ENCODE results near the gene S100P. TPM values are rescaled to one million over a fixed set of nuclear protein-coding genes. Genes with fewer than 3 reads are reported as not detected.
"Not testable (repeated sequence)": the region's sequence is repeated elsewhere in the genome, so short reads cannot be mapped to it uniquely, and the experiment has no call there.

Gene S100P
- total and polyA plus RNA-seq, 2 experiments from 2014 or later, result 0.80 TPM; not detected in 1

DNA sequence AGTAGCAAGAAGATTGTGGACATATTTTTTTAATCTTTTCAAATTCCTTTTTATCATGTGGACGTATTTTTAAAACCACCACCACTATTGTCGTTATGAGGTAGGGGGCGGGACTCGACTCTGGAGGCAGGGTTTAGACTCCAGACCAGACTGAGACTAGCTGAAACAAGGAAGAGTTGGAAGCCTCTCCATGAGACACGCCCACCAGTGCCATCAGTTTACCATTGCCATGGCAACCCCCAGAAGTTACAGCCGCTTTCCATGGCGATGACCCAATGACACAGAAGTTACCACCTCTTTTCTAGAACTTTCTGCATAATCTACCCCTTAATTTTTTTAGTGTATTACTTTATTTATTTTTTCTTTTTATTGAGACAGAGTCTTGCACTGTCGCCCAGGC, 44.5 kb upstream of the S100P start:
- H2AFZ ChIP-seq, result no peak overlapping the region
- no peak overlapping the region for H3K4me3 ChIP-seq
- H3K36me3 ChIP-seq (ENCODE audit: low read depth), result no peaks in the 10 kb centered on the region
- in situ Hi-C loops (cut with MboI), result no loop called here
- 0 out of 2 replicates have a peak, but pooled peaks cover 4% of the 10 kb centered on the region for H3F3A ChIP-seq (ENCODE audit: insufficient read depth)
- no peaks in the 10 kb centered on the region for H4K20me1 ChIP-seq (ENCODE audit: insufficient read depth)
- H3K79me2 ChIP-seq (ENCODE audit: insufficient read depth), result peaks cover 7% of the 10 kb centered on the region
- DNase-seq, result no peak
- no peak overlapping the region for H3K4me2 ChIP-seq (ENCODE audit: unreplicated experiment)
- H3K9me3 ChIP-seq (ENCODE audit: low read depth), result no peaks in the 10 kb centered on the region
- H3K4me1 ChIP-seq (ENCODE audit: insufficient read depth), result no peaks in the 10 kb centered on the region
- WGBS, 2 experiments (ENCODE audit: low coverage in 1 of 2, low lambda C conversion rate in 2 of 2, missing lambda C conversion rate in 2 of 2), result 71 to 74% methylated on average over 8 of the region's 8 CpGs
- TF ChIP-seq EZH2phosphoT487 (IDR thresholded peaks at IDR 0.05; ENCODE audit: insufficient read depth, low read depth) (no peak), EZH2 (IDR thresholded peaks at IDR 0.05; ENCODE audit: insufficient read depth, poor library complexity, severe bottlenecking) (no peak)
- no peaks in the 10 kb centered on the region for H3K9me2 ChIP-seq (ENCODE audit: insufficient read depth)
- no peak overlapping the region for H3K27ac ChIP-seq
- no peak overlapping the region for H3K9ac ChIP-seq
- no peaks in the 10 kb centered on the region for H3K27me3 ChIP-seq (replicated peaks; ENCODE audit: insufficient read depth)

GRCh38 chr4:6654211-6654610, 39.5 kb upstream of the S100P start:
- H3K27ac ChIP-seq; H3F3A ChIP-seq (ENCODE audit: insufficient read depth); H3K36me3 ChIP-seq (ENCODE audit: low read depth); H3K9me3 ChIP-seq (ENCODE audit: low read depth); in situ Hi-C loops (cut with MboI); H3K4me1 ChIP-seq (ENCODE audit: insufficient read depth); H2AFZ ChIP-seq; H4K20me1 ChIP-seq (ENCODE audit: insufficient read depth); H3K9me2 ChIP-seq (ENCODE audit: insufficient read depth); H3K4me2 ChIP-seq (ENCODE audit: unreplicated experiment); H3K9ac ChIP-seq; H3K79me2 ChIP-seq (ENCODE audit: insufficient read depth); DNase-seq; H3K4me3 ChIP-seq; H3K27me3 ChIP-seq (replicated peaks; ENCODE audit: insufficient read depth): not testable (repeated sequence)
- 31 to 41% methylated on average over 2 to 3 of the region's 3 CpGs for WGBS, 2 experiments (ENCODE audit: low coverage in 1 of 2, low lambda C conversion rate in 2 of 2, missing lambda C conversion rate in 2 of 2)

DNA sequence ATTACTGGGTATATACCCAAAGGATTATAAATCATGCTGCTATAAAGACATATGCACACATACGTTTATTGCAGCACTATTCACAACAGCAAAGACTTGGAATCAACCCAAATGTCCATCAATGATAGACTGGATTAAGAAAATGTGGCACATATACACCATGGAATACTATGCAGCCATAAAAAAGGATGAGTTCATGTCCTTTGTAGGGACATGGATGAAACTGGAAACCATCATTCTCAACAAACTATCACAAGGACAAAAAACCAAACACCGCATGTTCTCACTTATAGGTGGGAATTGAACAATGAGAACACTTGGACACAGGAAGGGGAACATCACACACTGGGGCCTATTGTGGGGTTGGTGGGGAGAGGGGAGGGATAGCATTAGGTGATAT, 38.4 kb upstream of the S100P start:
- H3K9me2 ChIP-seq (ENCODE audit: insufficient read depth); H2AFZ ChIP-seq; H3K27ac ChIP-seq; H3K4me2 ChIP-seq (ENCODE audit: unreplicated experiment); in situ Hi-C loops (cut with MboI); H3F3A ChIP-seq (ENCODE audit: insufficient read depth); H3K27me3 ChIP-seq (replicated peaks; ENCODE audit: insufficient read depth); H3K36me3 ChIP-seq (ENCODE audit: low read depth); H3K9ac ChIP-seq; H3K9me3 ChIP-seq (ENCODE audit: low read depth); DNase-seq; H3K79me2 ChIP-seq (ENCODE audit: insufficient read depth); H4K20me1 ChIP-seq (ENCODE audit: insufficient read depth); H3K4me3 ChIP-seq; H3K4me1 ChIP-seq (ENCODE audit: insufficient read depth): not testable (repeated sequence)
- WGBS, 2 experiments (ENCODE audit: low coverage in 1 of 2, low lambda C conversion rate in 2 of 2, missing lambda C conversion rate in 2 of 2), result 74 to 89% methylated on average over 2 of the region's 2 CpGs

- in situ Hi-C loops (cut with MboI), result no loop called here
- H3K4me2 ChIP-seq (ENCODE audit: unreplicated experiment), result no peak overlapping the region
- H3K9me2 ChIP-seq (ENCODE audit: insufficient read depth), result no peaks in the 10 kb centered on the region
- no peak for DNase-seq
- H3K9ac ChIP-seq, result no peak overlapping the region
- H4K20me1 ChIP-seq (ENCODE audit: insufficient read depth), result no peaks in the 10 kb centered on the region
- H3K4me3 ChIP-seq, result no peak overlapping the region
- no peaks in the 10 kb centered on the region for H3K79me2 ChIP-seq (ENCODE audit: insufficient read depth)
- no peaks in the 10 kb centered on the region for H3K27me3 ChIP-seq (replicated peaks; ENCODE audit: insufficient read depth)
- no peaks in the 10 kb centered on the region for H3K36me3 ChIP-seq (ENCODE audit: low read depth)
- 88 to 93% methylated on average over 3 to 5 of the region's 5 CpGs for WGBS, 2 experiments (ENCODE audit: low coverage in 1 of 2, low lambda C conversion rate in 2 of 2, missing lambda C conversion rate in 2 of 2)
- no peak overlapping the region for H2AFZ ChIP-seq
- H3K9me3 ChIP-seq (ENCODE audit: low read depth), result no peaks in the 10 kb centered on the region
- no peak overlapping the region for H3K27ac ChIP-seq
- TF ChIP-seq EZH2phosphoT487 (IDR thresholded peaks at IDR 0.05; ENCODE audit: insufficient read depth, low read depth) (no peak), EZH2 (IDR thresholded peaks at IDR 0.05; ENCODE audit: insufficient read depth, poor library complexity, severe bottlenecking) (no peak)
- H3K4me1 ChIP-seq (ENCODE audit: insufficient read depth), result peaks cover 7% of the 10 kb centered on the region; the same call in 1 of the 2 replicates
- H3F3A ChIP-seq (ENCODE audit: insufficient read depth), result no peaks in the 10 kb centered on the region
Measured at GRCh38 chr4:6655924-6656323, 37.8 kb upstream of the S100P start.

Measured in GM23248 (cell line).